Fibroblast of the aortic adventitia (primary cell): ENCODE data around the gene ZNF710. TPM values are rescaled to one million over a fixed set of nuclear protein-coding genes. Genes with fewer than 3 reads are reported as not detected.

Experiments used
- DNase-seq: peaks from one replicate; pipeline ENCODE4 v3.0.0-alpha.2; 2010; ENCODE audit warnings: low read depth
- H3K4me3 ChIP-seq: 2 replicates; pipeline ENCODE4 v1.5.1; 2011; ENCODE audit warnings: low read depth, mild to moderate bottlenecking, control low read depth, low read length, moderate library complexity
- CTCF ChIP-seq: IDR thresholded peaks from 2 replicates; pipeline ENCODE4 v1.5.1; 2011; ENCODE audit warnings: mild to moderate bottlenecking, low read length, control low read depth, inconsistent platforms; ENCODE audit not compliant: insufficient read depth
- total RNA-seq: library from RNA; depleted of rRNA; stranded (reverse); fragments of >200 nt; gene quantifications from 2 replicates; pipeline ENCODE4 v1.2.3, GENCODE V29; 2012; ENCODE audit warnings: low replicate concordance

The ZNF710 gene
- total RNA-seq, 1 donor = 8.7 TPM

GRCh38 chr15:90042356-90042755 lies 41.2 kb downstream of the ZNF710 start:
- no peak for DNase-seq
- TF ChIP-seq CTCF = no peak
- H3K4me3 ChIP-seq = no peak overlapping the region

GRCh38 chr15:90042766-90043529 lies 41.8 kb downstream of the ZNF710 start:
- DNase-seq = no peak
- H3K4me3 ChIP-seq = no peak overlapping the region
- no peak for TF ChIP-seq CTCF

- DNase-seq = no peak
- H3K4me3 ChIP-seq = no peak overlapping the region
- TF ChIP-seq CTCF = no peak
Measured at GRCh38 chr15:90043530-90044010, 42.4 kb downstream of the ZNF710 start.

GRCh38 chr15:90044191-90044590 lies 43.1 kb downstream of the ZNF710 start:
- no peak overlapping the region for H3K4me3 ChIP-seq
- DNase-seq = no peak
- no peak for TF ChIP-seq CTCF

GRCh38 chr15:90044916-90045371 lies 43.8 kb downstream of the ZNF710 start:
- no peak for DNase-seq
- no peak overlapping the region for H3K4me3 ChIP-seq
- no peak for TF ChIP-seq CTCF

- TF ChIP-seq CTCF = no peak
- DNase-seq = no peak
- H3K4me3 ChIP-seq = no peak overlapping the region
Measured at GRCh38 chr15:90046289-90046688, 45.2 kb downstream of the ZNF710 start.
